ENCODE measurements around the gene RNF135. TPM values are rescaled to one million over a fixed set of nuclear protein-coding genes. Genes with fewer than 3 reads are reported as not detected.
"Not testable (repeated sequence)": the region's sequence is repeated elsewhere in the genome, so short reads cannot be mapped to it uniquely, and the experiment has no call there.

Gene RNF135
- total RNA-seq, 1 experiment from 2014 or later, result 0.64 TPM

DNA sequence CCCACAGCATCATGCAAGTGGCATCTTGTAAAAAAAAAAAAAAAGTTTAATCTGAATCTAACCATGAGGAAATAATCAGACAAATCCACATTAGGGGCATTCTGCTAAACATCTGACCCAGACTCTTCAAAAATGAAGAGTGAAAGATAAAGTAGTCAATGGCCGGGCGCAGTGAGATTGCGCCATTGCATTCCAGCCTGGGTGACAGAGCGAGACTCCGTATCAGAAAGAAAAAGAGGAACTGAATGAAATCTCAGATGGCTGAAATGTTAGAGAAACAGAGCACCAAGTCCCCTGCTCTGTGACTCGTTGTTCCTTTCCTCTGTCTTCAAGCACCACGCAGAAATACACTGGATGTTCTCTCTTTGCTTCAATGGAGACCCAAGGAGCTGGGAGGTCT, 12.7 kb upstream of the RNF135 start:
- Histone ChIP-seq H3K27me3 (replicated peaks; ENCODE audit: control insufficient read depth, insufficient read depth, low read length) (no peaks in the 10 kb centered on the region), H3K9me3 (no peaks in the 10 kb centered on the region), H3K4me1 (no peaks in the 10 kb centered on the region), H3K4me3 (ENCODE audit: low read depth, low read length) (no peak overlapping the region), H3K36me3 (ENCODE audit: control insufficient read depth, insufficient read depth, low read length) (no peaks in the 10 kb centered on the region)
- CTCF ChIA-PET, result no interaction called here
- no peak for DNase-seq
- Mint-ChIP-seq H3K27me3 (ENCODE audit: insufficient read depth, unreplicated experiment) (no peaks in the 10 kb centered on the region), H3K4me3 (ENCODE audit: unreplicated experiment) (no peak overlapping the region), H3K27ac (ENCODE audit: unreplicated experiment) (peak overlapping the region; percentile 25), H3K9me3 (ENCODE audit: unreplicated experiment) (no peaks in the 10 kb centered on the region), H3K36me3 (ENCODE audit: insufficient read depth, unreplicated experiment) (no peaks in the 10 kb centered on the region), H3K4me1 (ENCODE audit: low read depth, unreplicated experiment) (no peaks in the 10 kb centered on the region)
- no TSS peak for BruUV-seq (replicated peaks)
- TF ChIP-seq CTCF (IDR thresholded peaks at IDR 0.05; ENCODE audit: insufficient read depth in 1 of 2, low read depth in 1 of 2, low read length in 1 of 2, severe bottlenecking in 1 of 2, unreplicated experiment in 1 of 2), result no peak
- POLR2A ChIA-PET, result no interaction called here
- intact Hi-C loops (cut with micrococcal nuclease; ENCODE audit: unreplicated experiment), result no loop called here

DNA sequence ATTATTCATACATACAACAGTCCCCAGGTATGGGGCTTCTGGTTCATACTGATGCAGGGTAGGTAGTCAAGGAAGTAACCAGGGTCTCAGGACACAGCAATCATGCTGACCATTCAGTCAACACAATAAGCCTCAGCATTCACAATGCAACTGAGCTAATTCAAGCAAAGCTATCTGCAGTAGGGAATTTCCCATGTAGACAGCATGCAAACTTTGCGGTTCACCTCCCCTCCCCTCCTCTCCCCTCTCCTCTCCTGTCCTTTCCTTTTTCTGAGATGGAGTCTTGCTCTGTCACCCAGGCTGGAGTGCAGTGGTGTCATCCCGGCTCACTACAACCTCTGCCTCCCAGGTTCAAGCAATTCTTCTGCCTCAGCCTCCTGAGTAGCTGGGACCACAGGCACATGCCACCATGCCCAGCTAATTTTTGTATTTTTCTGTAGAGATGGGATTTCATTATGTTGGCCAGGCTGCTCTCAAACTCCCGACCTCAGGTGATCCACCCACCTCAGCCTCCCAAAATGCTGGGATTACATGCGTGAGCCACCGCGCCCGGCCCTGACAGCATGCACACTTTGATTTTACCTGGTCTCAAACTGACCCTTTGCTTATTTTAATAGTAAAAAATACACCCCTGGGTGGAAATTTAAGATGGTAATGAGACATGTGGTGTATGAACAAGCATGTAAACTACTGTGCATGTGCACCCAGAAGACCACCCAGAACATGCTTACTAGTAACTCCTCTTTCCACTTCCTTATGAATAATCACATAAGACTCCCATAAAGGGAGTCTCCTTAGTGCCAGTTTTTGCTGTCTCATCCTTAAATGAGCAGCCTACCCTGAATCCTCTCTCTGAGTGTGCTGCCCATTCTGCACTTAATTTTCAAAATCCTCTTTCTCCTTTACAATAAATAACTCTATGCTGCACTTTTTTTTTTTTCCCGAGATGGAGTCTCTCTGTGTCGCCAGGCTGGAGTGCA, 9.3 kb upstream of the RNF135 start:
- POLR2A ChIA-PET, result no interaction called here
- H3K27ac Mint-ChIP-seq (ENCODE audit: unreplicated experiment), result no peak overlapping the region
- intact Hi-C loops (cut with micrococcal nuclease; ENCODE audit: unreplicated experiment), result no loop called here
- no peaks in the 10 kb centered on the region for H3K27me3 Mint-ChIP-seq (ENCODE audit: insufficient read depth, unreplicated experiment)
- H3K36me3 Mint-ChIP-seq (ENCODE audit: insufficient read depth, unreplicated experiment), result no peaks in the 10 kb centered on the region
- Histone ChIP-seq H3K4me3 (ENCODE audit: low read depth, low read length) (no peak overlapping the region), H3K4me1 (no peaks in the 10 kb centered on the region), H3K36me3 (ENCODE audit: control insufficient read depth, insufficient read depth, low read length) (no peaks in the 10 kb centered on the region), H3K27me3 (replicated peaks; ENCODE audit: control insufficient read depth, insufficient read depth, low read length) (no peaks in the 10 kb centered on the region), H3K9me3 (no peaks in the 10 kb centered on the region)
- no peak overlapping the region for H3K4me3 Mint-ChIP-seq (ENCODE audit: unreplicated experiment)
- H3K9me3 Mint-ChIP-seq (ENCODE audit: unreplicated experiment), result no peaks in the 10 kb centered on the region
- no peaks in the 10 kb centered on the region for H3K4me1 Mint-ChIP-seq (ENCODE audit: low read depth, unreplicated experiment)
- BruUV-seq (replicated peaks), result no TSS peak
- TF ChIP-seq CTCF (IDR thresholded peaks at IDR 0.05; ENCODE audit: insufficient read depth in 1 of 2, low read depth in 1 of 2, low read length in 1 of 2, severe bottlenecking in 1 of 2, unreplicated experiment in 1 of 2), result no peak
- CTCF ChIA-PET, result no interaction called here
- DNase-seq, result no peak

GRCh38 chr17:30964312-30964711, 6.5 kb upstream of the RNF135 start:
- CTCF ChIA-PET; H3K4me1 Mint-ChIP-seq (ENCODE audit: low read depth, unreplicated experiment); BruUV-seq (replicated peaks); H3K9me3 Mint-ChIP-seq (ENCODE audit: unreplicated experiment); H3K36me3 ChIP-seq (ENCODE audit: control insufficient read depth, insufficient read depth, low read length); H3K4me1 ChIP-seq; H3K27me3 ChIP-seq (replicated peaks; ENCODE audit: control insufficient read depth, insufficient read depth, low read length); H3K27ac Mint-ChIP-seq (ENCODE audit: unreplicated experiment); H3K27me3 Mint-ChIP-seq (ENCODE audit: insufficient read depth, unreplicated experiment); H3K4me3 ChIP-seq (ENCODE audit: low read depth, low read length); DNase-seq; POLR2A ChIA-PET; intact Hi-C loops (cut with micrococcal nuclease; ENCODE audit: unreplicated experiment); H3K4me3 Mint-ChIP-seq (ENCODE audit: unreplicated experiment); H3K36me3 Mint-ChIP-seq (ENCODE audit: insufficient read depth, unreplicated experiment); H3K9me3 ChIP-seq: not testable (repeated sequence)

All from Caco-2 (cell line).